HG03060 (cell line): Measurements from ENCODE around the gene ADARB2.

Source experiments
- ATAC-seq: cut with Tn5 transposase; IDR thresholded peaks from one replicate; pipeline ENCODE4 v1.9.1; 2021; ENCODE audit warnings: low read depth, moderate number of reproducible peaks; ENCODE audit not compliant: unreplicated experiment

ADARB2 gene

GRCh38 chr10:1141701-1142100 is 595.6 kb downstream of the ADARB2 start:
- no peak for ATAC-seq

- no peak for ATAC-seq
Observed at GRCh38 chr10:1141261-1141660, 596.1 kb downstream of the ADARB2 start.

- no peak for ATAC-seq
Observed at GRCh38 chr10:1138529-1138928, 598.8 kb downstream of the ADARB2 start.

- ATAC-seq, result no peak
Observed at GRCh38 chr10:1137499-1138163, 599.7 kb downstream of the ADARB2 start.

GRCh38 chr10:1136268-1136667 is 601.1 kb downstream of the ADARB2 start:
- ATAC-seq, result no peak

GRCh38 chr10:1134156-1134555 is 603.2 kb downstream of the ADARB2 start:
- no peak for ATAC-seq

- no peak for ATAC-seq
Observed at GRCh38 chr10:1133495-1134045, 603.8 kb downstream of the ADARB2 start.

GRCh38 chr10:1132584-1132983 is 604.7 kb downstream of the ADARB2 start:
- ATAC-seq, result no peak

GRCh38 chr10:1130995-1131790 is 606.1 kb downstream of the ADARB2 start:
- no peak for ATAC-seq

- no peak for ATAC-seq
Observed at GRCh38 chr10:1130226-1130625, 607.1 kb downstream of the ADARB2 start.

- no peak for ATAC-seq
Observed at GRCh38 chr10:1128649-1129048, 608.7 kb downstream of the ADARB2 start.

GRCh38 chr10:1128115-1128514 is 609.2 kb downstream of the ADARB2 start:
- ATAC-seq, result no peak

- no peak for ATAC-seq
Observed at GRCh38 chr10:1127629-1128028, 609.7 kb downstream of the ADARB2 start.
